ENCODE results near the gene BCAP29. TPM values are rescaled to one million over a fixed set of nuclear protein-coding genes. Genes with fewer than 3 reads are reported as not detected.

BCAP29 gene
- total and polyA plus RNA-seq, 9 of the 15 experiments (the other 6 are each of a cell fraction or from before 2014, with no cell fraction given), result 63.4 to 137 (median 79.7) TPM

- TF ChIP-seq, protein P1, sequence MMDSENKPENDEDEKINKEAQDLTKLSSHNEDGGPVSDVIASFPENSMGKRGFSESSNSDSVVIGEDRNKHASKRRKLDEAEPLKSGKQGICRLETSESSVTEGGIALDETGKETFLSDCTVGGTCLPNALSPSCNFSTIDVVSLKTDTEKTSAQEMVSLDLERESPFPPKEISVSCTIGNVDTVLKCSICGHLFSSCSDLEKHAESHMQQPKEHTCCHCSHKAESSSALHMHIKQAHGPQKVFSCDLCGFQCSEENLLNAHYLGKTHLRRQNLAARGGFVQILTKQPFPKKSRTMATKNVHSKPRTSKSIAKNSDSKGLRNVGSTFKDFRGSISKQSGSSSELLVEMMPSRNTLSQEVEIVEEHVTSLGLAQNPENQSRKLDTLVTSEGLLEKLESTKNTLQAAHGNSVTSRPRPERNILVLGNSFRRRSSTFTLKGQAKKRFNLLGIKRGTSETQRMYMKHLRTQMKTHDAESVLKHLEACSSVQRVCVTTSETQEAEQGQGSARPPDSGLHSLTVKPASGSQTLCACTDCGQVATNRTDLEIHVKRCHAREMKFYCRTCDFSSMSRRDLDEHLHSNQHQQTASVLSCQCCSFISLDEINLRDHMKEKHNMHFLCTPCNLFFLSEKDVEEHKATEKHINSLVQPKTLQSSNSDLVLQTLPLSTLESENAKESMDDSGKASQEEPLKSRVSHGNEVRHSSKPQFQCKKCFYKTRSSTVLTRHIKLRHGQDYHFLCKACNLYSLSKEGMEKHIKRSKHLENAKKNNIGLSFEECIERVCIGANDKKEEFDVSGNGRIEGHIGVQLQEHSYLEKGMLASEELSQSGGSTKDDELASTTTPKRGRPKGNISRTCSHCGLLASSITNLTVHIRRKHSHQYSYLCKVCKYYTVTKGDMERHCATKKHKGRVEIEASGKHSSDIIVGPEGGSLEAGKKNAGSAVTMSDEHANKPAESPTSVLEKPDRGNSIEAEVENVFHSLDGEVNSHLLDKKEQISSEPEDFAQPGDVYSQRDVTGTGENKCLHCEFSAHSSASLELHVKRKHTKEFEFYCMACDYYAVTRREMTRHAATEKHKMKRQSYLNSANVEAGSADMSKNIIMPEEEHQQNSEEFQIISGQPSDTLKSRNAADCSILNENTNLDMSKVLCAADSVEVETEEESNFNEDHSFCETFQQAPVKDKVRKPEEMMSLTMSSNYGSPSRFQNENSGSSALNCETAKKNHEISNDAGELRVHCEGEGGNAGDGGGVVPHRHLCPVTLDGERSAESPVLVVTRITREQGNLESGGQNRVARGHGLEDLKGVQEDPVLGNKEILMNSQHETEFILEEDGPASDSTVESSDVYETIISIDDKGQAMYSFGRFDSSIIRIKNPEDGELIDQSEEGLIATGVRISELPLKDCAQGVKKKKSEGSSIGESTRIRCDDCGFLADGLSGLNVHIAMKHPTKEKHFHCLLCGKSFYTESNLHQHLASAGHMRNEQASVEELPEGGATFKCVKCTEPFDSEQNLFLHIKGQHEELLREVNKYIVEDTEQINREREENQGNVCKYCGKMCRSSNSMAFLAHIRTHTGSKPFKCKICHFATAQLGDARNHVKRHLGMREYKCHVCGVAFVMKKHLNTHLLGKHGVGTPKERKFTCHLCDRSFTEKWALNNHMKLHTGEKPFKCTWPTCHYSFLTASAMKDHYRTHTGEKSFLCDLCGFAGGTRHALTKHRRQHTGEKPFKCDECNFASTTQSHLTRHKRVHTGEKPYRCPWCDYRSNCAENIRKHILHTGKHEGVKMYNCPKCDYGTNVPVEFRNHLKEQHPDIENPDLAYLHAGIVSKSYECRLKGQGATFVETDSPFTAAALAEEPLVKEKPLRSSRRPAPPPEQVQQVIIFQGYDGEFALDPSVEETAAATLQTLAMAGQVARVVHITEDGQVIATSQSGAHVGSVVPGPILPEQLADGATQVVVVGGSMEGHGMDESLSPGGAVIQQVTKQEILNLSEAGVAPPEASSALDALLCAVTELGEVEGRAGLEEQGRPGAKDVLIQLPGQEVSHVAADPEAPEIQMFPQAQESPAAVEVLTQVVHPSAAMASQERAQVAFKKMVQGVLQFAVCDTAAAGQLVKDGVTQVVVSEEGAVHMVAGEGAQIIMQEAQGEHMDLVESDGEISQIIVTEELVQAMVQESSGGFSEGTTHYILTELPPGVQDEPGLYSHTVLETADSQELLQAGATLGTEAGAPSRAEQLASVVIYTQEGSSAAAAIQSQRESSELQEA (IDR thresholded peaks at IDR 0.05; ENCODE audit: low read depth), result no peak
- no peak for TF ChIP-seq ZNF717 (CRISPR knock-in tag; IDR thresholded peaks at IDR 0.05)
- TF ChIP-seq ZNF75A (CRISPR knock-in tag; IDR thresholded peaks at IDR 0.05), result no peak
- no peak for TF ChIP-seq ZNF444 (CRISPR knock-in tag; IDR thresholded peaks at IDR 0.05)
- no peak for TF ChIP-seq GATAD2B (IDR thresholded peaks at IDR 0.05; ENCODE audit: borderline replicate concordance)
- no peak for TF ChIP-seq ZNF124 (CRISPR knock-in tag; IDR thresholded peaks at IDR 0.05)
- TF ChIP-seq MCM3 (IDR thresholded peaks at IDR 0.05), result no peak
Measured at GRCh38 chr7:107641676-107642075, 61.6 kb downstream of the BCAP29 start (continued).
